HG02610 (cell line): ENCODE measurements around the gene STING1.

ENCODE experiments used
- ATAC-seq: cut with Tn5 transposase; IDR thresholded peaks from one replicate; pipeline ENCODE4 v1.9.1; 2021; ENCODE audit warnings: mild to moderate bottlenecking, moderate library complexity; ENCODE audit not compliant: unreplicated experiment

The STING1 gene

GRCh38 chr5:139468421-139468931 is 14.1 kb downstream of the STING1 start:
- ATAC-seq = no peak

GRCh38 chr5:139462586-139463276 is 19.8 kb downstream of the STING1 start, which contains the start of gene ECSCR:
Gene ECSCR, minus strand, starts transcription at chr5:139462743. Its CDS starts 73 bp downstream, at chr5:139462670.
- ATAC-seq = no peak

- no peak for ATAC-seq
Observed at GRCh38 chr5:139461698-139462097, 20.9 kb downstream of the STING1 start.

- ATAC-seq = no peak
Observed at GRCh38 chr5:139461176-139461575, 21.4 kb downstream of the STING1 start.

GRCh38 chr5:139460455-139460854 is 22.1 kb downstream of the STING1 start:
- ATAC-seq = no peak

GRCh38 chr5:139459451-139459934 is 23.1 kb downstream of the STING1 start:
- ATAC-seq = no peak

- ATAC-seq = peak; percentile 74
Observed at GRCh38 chr5:139458580-139459407, 23.8 kb downstream of the STING1 start.

GRCh38 chr5:139457653-139458306 is 24.8 kb downstream of the STING1 start:
- no peak for ATAC-seq

GRCh38 chr5:139457241-139457640 is 25.3 kb downstream of the STING1 start:
- no peak for ATAC-seq

GRCh38 chr5:139456776-139457175 is 25.8 kb downstream of the STING1 start:
- no peak for ATAC-seq

- no peak for ATAC-seq
Observed at GRCh38 chr5:139454568-139455290, 27.8 kb downstream of the STING1 start.

GRCh38 chr5:139453683-139454567 is 28.6 kb downstream of the STING1 start:
- no peak for ATAC-seq

- ATAC-seq = no peak
Observed at GRCh38 chr5:139451878-139452660, 30.5 kb downstream of the STING1 start.

GRCh38 chr5:139451176-139451575 is 31.4 kb downstream of the STING1 start:
- ATAC-seq = no peak

- peak; percentile 72 for ATAC-seq
Observed at GRCh38 chr5:139446956-139447779, 35.4 kb downstream of the STING1 start.

- no peak for ATAC-seq
Observed at GRCh38 chr5:139445325-139446170, 37.0 kb downstream of the STING1 start.

GRCh38 chr5:139443831-139444453 is 38.6 kb downstream of the STING1 start:
- no peak for ATAC-seq
